Activated B cell treated with CpG ODN at 0.5 μM for 24 hours (primary cell): Measurements from ENCODE around the gene TOMM40L. TPM values are rescaled to one million over a fixed set of nuclear protein-coding genes. Genes with fewer than 3 reads are reported as not detected.

Experiments used
- ATAC-seq: fragments of 200-7000 bp; cut with Tn5 transposase; one replicate; pipeline ENCODE4 v1.10.0; 2021; ENCODE audit warnings: low read depth, mild to moderate bottlenecking, moderate library complexity
- CTCF ChIA-PET: fragments of 350-600 bp; sonication (Branson Sonifier 250); formaldehyde crosslinking; loops from one replicate; lab custom pipeline; 2021; ENCODE audit warnings: antibody characterized with exemption; lab: Charles Lee
- POLR2A ChIA-PET: fragments of 350-600 bp; sonication (Branson Sonifier 250); formaldehyde crosslinking; loops from one replicate; lab custom pipeline; 2021; ENCODE audit warnings: antibody characterized with exemption; lab: Charles Lee
- DNase-seq: peaks from one replicate; pipeline ENCODE4 v3.0.0; 2022
- H3K27ac Mint-ChIP-seq: one replicate; pipeline ENCODE4 v1.8.0; 2020; ENCODE audit warnings: mixed read lengths
- H3K27me3 Mint-ChIP-seq: one replicate; pipeline ENCODE4 v1.8.0; 2021; ENCODE audit warnings: mixed read lengths
- H3K36me3 Mint-ChIP-seq: one replicate; pipeline ENCODE4 v1.8.0; 2021; ENCODE audit warnings: low read depth, mixed read lengths
- H3K4me1 Mint-ChIP-seq: one replicate; pipeline ENCODE4 v1.8.0; 2021; ENCODE audit warnings: mixed read lengths
- H3K4me3 Mint-ChIP-seq: one replicate; pipeline ENCODE4 v1.8.0; 2020; ENCODE audit warnings: mild to moderate bottlenecking, mixed read lengths
- H3K9me3 Mint-ChIP-seq: one replicate; pipeline ENCODE4 v1.8.0; 2020; ENCODE audit warnings: mixed read lengths
- intact Hi-C: fragments of 100-400 bp; cut with micrococcal nuclease; formaldehyde crosslinking; loops from one replicate; pipeline ENCODE4 v1.15.1; 2024
- total RNA-seq: library from RNA; stranded (reverse); gene quantifications from 2 replicates; pipeline ENCODE4 v1.2.3, GENCODE V29; 2022
- TF ChIP-seq, protein P1 (sequence below): fragments of 200-600 bp; IDR thresholded peaks from one replicate; pipeline ENCODE4 v1.8.0; 2022; ENCODE audit warnings: antibody characterized with exemption, mild to moderate bottlenecking

TOMM40L gene
- total RNA-seq, 1 donor from 2014 or later = 11.7 TPM

DNA sequence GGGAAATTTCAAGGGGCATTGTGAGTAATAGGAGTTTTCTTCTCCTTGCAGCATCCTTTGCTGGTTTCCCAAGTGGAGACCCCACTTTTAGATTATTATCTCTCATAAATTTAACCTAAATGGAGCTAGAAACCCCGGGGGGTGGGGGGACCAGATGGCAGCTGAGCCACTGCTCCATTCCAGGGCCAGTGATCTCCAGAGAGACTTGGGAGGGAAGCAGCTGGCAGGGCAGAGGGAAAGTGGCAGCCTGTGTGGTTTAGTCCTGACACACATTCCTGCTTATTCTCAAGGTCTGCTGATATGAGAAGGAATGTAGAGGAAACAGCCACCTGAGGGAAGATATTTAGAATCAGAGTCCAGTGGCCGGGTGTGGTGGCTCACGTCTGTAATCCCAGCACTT, 49.0 kb downstream of the TOMM40L start:
- no peak overlapping the region for H3K4me3 Mint-ChIP-seq
- no peaks in the 10 kb centered on the region for H3K36me3 Mint-ChIP-seq
- no peak overlapping the region for H3K27ac Mint-ChIP-seq
- ChIA-PET CTCF (no interaction called here), POLR2A (no interaction called here)
- no peaks in the 10 kb centered on the region for H3K4me1 Mint-ChIP-seq
- no peaks in the 10 kb centered on the region for H3K9me3 Mint-ChIP-seq
- ATAC-seq (no peak), DNase-seq (no peak)
- intact Hi-C loops = no loop called here
- TF ChIP-seq, protein P1, sequence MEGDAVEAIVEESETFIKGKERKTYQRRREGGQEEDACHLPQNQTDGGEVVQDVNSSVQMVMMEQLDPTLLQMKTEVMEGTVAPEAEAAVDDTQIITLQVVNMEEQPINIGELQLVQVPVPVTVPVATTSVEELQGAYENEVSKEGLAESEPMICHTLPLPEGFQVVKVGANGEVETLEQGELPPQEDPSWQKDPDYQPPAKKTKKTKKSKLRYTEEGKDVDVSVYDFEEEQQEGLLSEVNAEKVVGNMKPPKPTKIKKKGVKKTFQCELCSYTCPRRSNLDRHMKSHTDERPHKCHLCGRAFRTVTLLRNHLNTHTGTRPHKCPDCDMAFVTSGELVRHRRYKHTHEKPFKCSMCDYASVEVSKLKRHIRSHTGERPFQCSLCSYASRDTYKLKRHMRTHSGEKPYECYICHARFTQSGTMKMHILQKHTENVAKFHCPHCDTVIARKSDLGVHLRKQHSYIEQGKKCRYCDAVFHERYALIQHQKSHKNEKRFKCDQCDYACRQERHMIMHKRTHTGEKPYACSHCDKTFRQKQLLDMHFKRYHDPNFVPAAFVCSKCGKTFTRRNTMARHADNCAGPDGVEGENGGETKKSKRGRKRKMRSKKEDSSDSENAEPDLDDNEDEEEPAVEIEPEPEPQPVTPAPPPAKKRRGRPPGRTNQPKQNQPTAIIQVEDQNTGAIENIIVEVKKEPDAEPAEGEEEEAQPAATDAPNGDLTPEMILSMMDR = no peak
- peaks cover 11% of the 10 kb centered on the region for H3K27me3 Mint-ChIP-seq

Other genes with a start within 250 kb of the TOMM40L start
- 11.1 and 11.6 TPM in 2 replicates for gene F11R, start 204.9 kb upstream of the TOMM40L start, total RNA-seq
- gene TSTD1, start 187.1 kb upstream of the TOMM40L start, total RNA-seq = 69.8 and 70.2 TPM in 2 replicates
- gene USF1, start 180.1 kb upstream of the TOMM40L start, total RNA-seq = 134 and 143 TPM in 2 replicates
- gene ARHGAP30, start 156.2 kb upstream of the TOMM40L start, total RNA-seq = 154 and 158 TPM in 2 replicates
- gene NECTIN4, start 136.5 kb upstream of the TOMM40L start, total RNA-seq = not detected in 2 replicates
- 2.9 and 3.6 TPM in 2 replicates for gene KLHDC9, start 127.7 kb upstream of the TOMM40L start, total RNA-seq
- gene PFDN2, start 108.0 kb upstream of the TOMM40L start, total RNA-seq = 43.8 and 67.9 TPM in 2 replicates
- 40.5 and 43.9 TPM in 2 replicates for gene NIT1, start 108.0 kb upstream of the TOMM40L start, total RNA-seq
- 39.5 and 40.5 TPM in 2 replicates for gene DEDD, start 93.4 kb upstream of the TOMM40L start, total RNA-seq
- 107 and 127 TPM in 2 replicates for gene UFC1, start 72.1 kb upstream of the TOMM40L start, total RNA-seq
- 31.9 and 38.1 TPM in 2 replicates for gene USP21, start 66.6 kb upstream of the TOMM40L start, total RNA-seq
- gene PPOX, start 59.6 kb upstream of the TOMM40L start, total RNA-seq = 31.5 and 40.7 TPM in 2 replicates
- 40.7 and 41.7 TPM in 2 replicates for gene B4GALT3, start 48.6 kb upstream of the TOMM40L start, total RNA-seq
- gene ADAMTS4, start 27.0 kb upstream of the TOMM40L start, total RNA-seq = not detected in 2 replicates
- 69.1 and 73.9 TPM in 2 replicates for gene NDUFS2, start 23.7 kb upstream of the TOMM40L start, total RNA-seq
- gene FCER1G, start 10.8 kb upstream of the TOMM40L start, total RNA-seq = 0.60 and 0.69 TPM in 2 replicates
- gene APOA2, start 2.4 kb upstream of the TOMM40L start, total RNA-seq = not detected in 2 replicates
- gene NR1I3, start 12.1 kb downstream of the TOMM40L start, total RNA-seq = 0.15 TPM in 1 of 2 replicates, not detected in the other
- gene PCP4L1, start 32.7 kb downstream of the TOMM40L start, total RNA-seq = not detected in 2 replicates
- 5.8 and 6.6 TPM in 2 replicates for gene MPZ, start 83.9 kb downstream of the TOMM40L start, total RNA-seq
- 160 and 179 TPM in 2 replicates for gene SDHC, start 88.3 kb downstream of the TOMM40L start, total RNA-seq
- not detected in 2 replicates for gene CFAP126, start 141.8 kb downstream of the TOMM40L start, total RNA-seq